AG10803 (cell line): Measurements from ENCODE around the gene MAGEA9B.
"Not testable (repeated sequence)": the region's sequence is repeated elsewhere in the genome, so short reads cannot be mapped to it uniquely, and the experiment has no call there.

ENCODE experiments used
- DNase-seq: peaks from one replicate; pipeline ENCODE4 v3.0.0; 2010; ENCODE audit warnings: low read depth
- H3K4me3 ChIP-seq: 2 replicates; pipeline ENCODE4 v1.5.1; 2011; ENCODE audit warnings: mild to moderate bottlenecking, low read length, control low read depth
- TF ChIP-seq, protein P1 (sequence below): conservative IDR thresholded peaks from 2 replicates; pipeline ENCODE4 v1.5.1; 2011; ENCODE audit warnings: mild to moderate bottlenecking, low read length, control low read depth, inconsistent platforms

Gene MAGEA9B

DNA sequence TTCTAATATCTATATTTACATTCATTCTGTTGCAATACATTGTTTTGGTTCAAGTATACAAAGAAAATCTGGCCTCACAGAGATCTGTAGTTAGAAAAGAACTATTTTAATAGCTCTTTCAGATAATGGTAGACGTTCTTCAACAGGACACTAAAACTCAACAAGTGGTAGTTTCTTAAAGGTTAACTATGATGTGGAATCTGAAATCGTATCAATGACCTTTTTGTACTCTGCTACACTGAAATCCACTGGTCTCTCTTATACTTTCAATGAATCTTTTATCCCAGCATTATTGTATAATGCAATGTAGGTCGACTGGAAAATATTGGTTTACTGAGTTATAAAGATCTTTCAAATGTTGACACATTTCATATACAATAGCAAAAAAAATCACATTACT, 31.6 kb upstream of the MAGEA9B start:
- TF ChIP-seq, protein P1, sequence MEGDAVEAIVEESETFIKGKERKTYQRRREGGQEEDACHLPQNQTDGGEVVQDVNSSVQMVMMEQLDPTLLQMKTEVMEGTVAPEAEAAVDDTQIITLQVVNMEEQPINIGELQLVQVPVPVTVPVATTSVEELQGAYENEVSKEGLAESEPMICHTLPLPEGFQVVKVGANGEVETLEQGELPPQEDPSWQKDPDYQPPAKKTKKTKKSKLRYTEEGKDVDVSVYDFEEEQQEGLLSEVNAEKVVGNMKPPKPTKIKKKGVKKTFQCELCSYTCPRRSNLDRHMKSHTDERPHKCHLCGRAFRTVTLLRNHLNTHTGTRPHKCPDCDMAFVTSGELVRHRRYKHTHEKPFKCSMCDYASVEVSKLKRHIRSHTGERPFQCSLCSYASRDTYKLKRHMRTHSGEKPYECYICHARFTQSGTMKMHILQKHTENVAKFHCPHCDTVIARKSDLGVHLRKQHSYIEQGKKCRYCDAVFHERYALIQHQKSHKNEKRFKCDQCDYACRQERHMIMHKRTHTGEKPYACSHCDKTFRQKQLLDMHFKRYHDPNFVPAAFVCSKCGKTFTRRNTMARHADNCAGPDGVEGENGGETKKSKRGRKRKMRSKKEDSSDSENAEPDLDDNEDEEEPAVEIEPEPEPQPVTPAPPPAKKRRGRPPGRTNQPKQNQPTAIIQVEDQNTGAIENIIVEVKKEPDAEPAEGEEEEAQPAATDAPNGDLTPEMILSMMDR = no peak
- no peak for DNase-seq
- no peak overlapping the region for H3K4me3 ChIP-seq

DNA sequence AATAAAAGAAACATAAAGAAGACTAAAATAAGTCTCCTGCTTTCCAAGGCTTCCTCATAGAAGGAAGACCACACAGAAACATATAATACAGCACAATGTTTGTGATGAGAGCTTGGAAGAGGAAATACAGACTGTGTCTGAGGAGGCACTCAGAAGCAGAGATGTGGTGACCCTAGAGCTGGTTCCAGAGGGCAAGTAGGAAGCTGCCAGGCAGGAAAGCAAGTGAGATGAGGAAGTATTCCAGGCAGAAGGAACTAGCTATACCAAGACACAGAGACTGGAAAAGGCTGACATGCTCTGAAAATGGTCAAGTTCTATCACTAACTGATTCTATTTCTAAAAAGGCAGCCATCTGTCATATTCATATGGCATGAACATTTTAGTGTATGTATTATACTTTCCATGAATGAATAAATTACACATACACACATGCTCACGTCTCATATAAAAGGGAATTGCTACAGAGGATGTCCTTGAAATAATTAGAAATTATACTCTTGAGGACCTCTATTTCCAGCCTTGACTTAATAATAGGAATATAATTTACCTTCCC, 24.4 kb upstream of the MAGEA9B start:
- no peak for DNase-seq
- H3K4me3 ChIP-seq = no peak overlapping the region
- TF ChIP-seq, protein P1 = no peak

DNA sequence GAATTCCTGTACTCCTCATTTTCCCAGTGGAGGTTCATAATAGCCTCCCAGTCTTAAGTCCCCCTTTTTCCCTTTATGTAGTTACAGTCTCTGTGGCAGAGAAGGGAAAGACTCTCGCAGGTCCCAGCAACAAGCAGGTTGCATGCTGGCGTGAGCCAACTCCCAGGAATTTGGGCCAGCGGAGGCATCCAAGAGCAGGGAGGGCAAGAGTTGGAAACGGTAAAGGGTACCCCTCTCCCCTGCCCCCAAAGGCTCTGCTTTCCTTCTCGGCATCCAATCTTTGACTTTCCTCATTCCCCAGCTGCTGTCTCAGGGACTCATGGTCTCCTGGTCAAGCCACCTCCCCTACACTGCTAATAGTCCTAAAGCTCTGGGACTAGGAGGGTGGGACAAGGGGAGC, 23.3 kb upstream of the MAGEA9B start:
- H3K4me3 ChIP-seq = no peak overlapping the region
- no peak for DNase-seq
- TF ChIP-seq, protein P1 = no peak

DNA sequence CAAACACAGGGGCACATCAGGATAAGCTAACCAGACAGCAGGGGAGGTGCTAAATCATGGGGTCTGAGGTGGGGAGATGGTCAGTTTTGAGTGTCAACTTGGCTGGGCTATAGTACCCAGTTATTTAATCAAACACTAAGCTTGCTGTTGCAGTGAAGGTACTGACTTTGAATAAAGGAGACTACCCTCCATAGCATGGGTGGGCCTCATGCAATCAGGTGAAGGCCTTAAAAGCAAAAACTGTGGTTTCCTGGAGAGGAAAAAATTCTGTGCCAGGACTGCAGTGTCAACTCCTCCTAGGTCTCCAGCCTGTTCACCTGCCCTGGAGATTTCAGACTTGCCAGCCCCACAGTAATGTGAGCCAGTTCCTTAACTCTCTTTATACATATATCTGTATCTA, 20.4 kb upstream of the MAGEA9B start:
- no peak overlapping the region for H3K4me3 ChIP-seq
- TF ChIP-seq, protein P1 = no peak
- no peak for DNase-seq

DNA sequence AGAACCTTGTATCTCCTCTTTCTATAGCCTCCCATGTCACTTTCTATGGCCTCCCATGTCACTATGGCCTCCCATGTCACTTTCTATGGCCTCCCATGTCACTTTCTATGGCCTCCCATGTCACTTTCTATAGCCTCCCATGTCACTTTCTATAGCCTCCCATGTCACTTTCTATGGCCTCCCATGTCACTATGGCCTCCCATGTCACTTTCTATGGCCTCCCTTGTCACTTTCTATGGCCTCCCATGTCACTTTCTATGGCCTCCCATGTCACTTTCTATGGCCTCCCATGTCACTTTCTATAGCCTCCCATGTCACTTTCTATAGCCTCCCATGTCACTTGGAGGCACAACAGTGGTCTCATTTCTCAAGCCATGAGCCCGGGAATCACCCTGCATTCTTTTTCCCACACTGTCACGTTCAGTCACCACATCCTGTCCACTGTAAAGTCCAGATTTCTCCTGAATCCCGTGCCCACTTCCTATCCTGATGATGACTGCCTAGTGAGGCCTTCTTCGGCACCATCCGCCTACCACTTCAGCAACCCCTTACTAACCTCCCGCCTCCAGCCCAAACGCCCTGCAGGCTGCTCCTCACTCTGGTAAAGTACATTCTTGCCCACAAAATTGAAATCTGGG, 18.1 kb upstream of the MAGEA9B start:
- H3K4me3 ChIP-seq, DNase-seq: not testable (repeated sequence)

DNA sequence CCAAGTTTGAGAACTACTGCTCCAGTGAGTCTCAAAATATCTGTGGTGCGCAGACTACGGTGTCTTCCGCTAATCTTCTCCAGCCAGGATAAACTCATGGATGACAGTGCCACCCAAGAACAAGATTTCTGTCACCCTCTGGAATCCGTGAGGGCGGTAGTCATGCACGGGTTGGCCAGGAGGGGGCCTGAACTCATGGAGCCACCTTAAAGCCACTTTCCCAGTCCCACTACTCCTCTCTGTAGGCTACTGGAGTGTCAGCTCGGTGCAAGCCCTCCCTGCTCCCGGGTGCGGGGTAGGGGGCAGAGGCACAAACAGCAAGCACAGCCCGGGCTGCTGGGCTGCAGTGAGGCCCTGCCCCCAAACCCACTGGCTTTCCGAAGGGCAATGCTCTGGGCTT, 11.3 kb upstream of the MAGEA9B start:
- H3K4me3 ChIP-seq, DNase-seq: not testable (repeated sequence)

DNA sequence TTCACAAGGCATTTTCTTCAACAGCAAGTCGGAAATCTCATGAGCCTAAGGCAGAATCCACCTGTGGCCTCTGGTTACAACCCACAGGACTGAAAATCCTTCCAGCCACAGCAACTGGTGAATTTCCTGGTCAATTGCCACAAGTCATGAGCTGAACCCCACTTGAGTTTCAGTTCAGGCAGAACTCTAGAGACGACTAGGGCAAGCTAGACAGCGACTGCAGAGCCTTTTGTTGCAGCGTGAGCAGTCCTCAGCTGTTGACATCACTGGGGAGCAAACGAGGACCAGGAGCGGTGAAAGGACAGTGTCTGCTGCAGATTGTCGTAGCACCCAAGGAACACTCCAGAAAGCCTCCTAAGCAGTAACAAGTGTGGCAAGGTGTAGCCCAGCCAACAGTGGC, 8.7 kb upstream of the MAGEA9B start:
- DNase-seq, H3K4me3 ChIP-seq: not testable (repeated sequence)

DNA sequence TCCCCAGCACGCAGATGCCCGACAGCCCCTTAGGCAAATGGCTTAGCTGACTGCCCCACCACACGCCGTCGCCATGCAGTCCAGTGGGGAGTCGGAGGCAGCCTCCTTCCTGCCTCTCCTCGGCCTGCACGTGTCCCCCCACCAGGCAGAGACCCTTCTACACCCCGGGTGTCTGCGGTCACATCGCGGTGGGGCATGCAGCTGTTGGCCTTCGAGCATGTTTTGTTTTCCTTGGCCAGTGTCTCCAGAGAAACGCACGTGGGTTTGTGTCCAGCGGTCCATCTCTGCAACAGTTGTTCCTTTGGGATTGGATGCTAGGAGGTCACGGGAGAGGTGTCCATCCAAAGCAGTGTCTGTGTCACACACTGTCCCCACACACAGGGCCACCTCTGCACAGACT, 8.0 kb upstream of the MAGEA9B start, which contains the start of gene HSFX2:
TSS of gene HSFX2 (minus strand) at position 101 of the 400 bp plus-strand sequence. CDS start 614 bp downstream, outside the sequence.
- DNase-seq, H3K4me3 ChIP-seq: not testable (repeated sequence)

DNA sequence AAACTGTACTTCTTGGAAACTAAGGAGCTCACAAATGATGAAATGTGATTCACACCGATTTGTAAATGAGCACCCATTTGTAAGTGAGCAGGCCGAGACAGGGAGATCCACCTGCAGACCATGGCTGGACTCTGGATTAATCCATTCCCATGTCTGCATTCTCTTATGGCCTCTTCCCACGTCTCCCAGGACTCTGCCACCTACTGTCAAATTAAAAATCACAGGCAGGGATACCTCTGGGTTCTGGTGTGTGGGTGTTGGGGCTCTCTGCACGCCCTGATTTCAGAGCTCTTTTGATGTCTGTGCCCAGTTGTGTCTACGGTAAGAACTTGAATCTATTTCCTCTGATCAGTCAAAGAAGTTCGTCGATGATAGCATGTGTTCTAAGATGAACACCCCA, 3.7 kb upstream of the MAGEA9B start:
- H3K4me3 ChIP-seq = not testable (repeated sequence)

DNA sequence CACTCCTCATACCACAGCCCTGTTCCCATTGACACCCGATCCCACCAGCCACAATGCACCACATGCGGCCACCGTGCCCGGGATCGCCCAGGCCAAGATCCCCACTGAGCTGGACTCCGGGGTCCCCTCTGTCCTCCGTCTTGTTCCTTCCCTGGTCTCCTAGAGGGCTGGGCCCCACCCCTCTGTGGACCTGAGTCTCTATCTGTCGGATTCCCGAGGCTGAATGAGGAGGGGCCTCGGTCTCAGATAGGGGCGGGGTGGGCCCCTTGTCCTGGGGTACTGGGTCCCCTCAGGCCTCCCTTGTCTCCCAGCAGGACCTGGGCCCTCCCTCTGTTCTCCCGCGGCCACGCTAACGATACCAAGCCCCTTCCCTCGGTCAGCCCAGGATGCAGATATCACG, 1.6 kb downstream of the MAGEA9B start:
- H3K4me3 ChIP-seq, DNase-seq: not testable (repeated sequence)

More for the DNA sequence above, 3.7 kb upstream of the MAGEA9B start:
- not testable (repeated sequence) for DNase-seq

DNA sequence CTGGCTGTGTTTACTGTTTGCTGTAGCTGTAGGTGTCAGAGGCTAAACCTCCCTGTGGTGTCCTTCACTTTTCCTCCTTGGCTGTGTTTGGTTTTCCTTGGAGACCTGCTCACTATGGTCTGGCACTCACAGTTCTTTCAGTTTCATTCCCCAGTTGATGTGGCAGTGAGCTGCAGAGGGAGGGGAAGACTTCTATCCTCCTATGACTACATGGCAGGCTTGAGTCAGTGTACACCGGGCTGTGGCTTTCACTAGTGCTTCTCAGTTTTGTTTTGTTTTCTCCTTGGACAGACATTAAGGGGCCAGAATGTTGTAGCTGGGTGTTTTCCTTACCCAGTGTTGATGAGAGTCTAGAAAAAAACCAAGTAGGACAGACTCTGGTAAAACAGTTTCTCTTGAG, 13.8 kb downstream of the MAGEA9B start:
- not testable (repeated sequence) for H3K4me3 ChIP-seq, DNase-seq
